HG02642 (cell line): ENCODE measurements around the gene ARSG.

Experiments used
- ATAC-seq: cut with Tn5 transposase; IDR thresholded peaks from one replicate; pipeline ENCODE4 v1.9.1; 2021; ENCODE audit warnings: mild to moderate bottlenecking; ENCODE audit not compliant: unreplicated experiment, poor library complexity

The ARSG gene

DNA sequence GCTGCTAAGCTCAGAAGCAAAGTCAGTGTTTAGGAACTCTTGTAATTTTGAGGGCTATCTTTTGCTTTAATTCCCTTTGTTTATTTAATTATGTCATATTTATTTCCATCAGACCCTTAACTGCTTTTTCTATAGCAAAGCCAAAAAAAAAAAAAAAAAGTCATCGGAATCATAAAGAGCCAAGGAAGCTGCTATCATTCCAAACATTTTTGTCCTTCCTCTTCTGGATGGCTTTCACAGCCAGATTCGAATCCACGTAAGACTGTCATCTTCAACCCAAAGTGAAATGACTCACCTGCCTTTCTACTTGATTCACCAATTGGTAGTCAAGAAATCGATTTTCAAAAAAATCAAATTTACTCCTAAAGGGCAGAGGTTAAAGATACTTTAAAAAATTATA is 127.6 kb downstream of the ARSG start:
- no peak for ATAC-seq

DNA sequence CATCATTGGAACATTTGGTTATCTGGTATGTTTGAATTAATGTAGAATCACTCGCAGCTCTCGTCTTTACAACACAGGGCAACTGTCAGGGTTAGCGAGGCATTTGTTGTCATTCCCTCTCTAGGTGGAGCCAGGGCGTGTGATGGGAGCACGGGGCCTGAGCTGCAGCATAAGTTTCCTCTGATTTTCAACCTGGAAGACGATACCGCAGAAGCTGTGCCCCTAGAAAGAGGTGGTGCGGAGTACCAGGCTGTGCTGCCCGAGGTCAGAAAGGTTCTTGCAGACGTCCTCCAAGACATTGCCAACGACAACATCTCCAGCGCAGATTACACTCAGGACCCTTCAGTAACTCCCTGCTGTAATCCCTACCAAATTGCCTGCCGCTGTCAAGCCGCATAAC is 128.8 kb downstream of the ARSG start:
- no peak for ATAC-seq

DNA sequence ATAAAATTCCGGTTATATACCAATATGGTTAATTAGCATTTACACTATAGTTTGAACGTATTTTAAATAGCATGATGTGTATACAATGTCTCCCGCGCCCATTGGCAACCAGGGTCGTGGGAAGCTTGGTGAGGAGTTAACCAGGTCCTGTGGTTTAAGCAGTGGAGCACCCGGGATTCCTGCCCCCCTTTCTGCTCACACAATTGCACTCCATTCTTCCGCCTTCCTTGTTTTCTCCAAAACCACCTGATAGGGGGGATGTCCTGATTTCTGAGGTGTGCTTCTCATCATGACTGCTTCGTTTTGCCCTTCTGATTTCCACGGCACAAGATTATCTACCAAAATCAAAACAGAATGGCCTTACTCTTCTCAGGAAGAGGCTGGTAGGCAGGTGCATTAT is 130.2 kb downstream of the ARSG start:
- ATAC-seq, result no peak

DNA sequence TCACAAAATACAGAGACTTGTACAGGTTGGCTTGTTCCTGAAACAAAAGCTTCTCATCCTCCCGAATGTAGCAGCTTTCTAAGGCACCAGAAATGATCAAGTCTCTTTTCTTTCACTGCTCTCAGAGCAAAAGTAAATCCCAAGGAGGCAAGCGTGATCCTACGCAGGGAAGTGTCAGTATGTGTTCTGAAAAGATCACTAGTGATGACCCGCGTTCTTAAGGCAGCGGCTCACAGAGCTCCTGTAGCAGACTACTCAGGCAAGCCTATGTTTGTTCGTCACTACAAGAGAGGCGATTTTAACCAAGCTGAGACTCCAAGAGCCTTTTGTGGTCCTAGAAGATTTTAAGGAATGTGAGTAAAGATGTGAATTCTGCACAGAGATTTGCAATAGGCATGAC is 131.5 kb downstream of the ARSG start:
- ATAC-seq, result no peak

DNA sequence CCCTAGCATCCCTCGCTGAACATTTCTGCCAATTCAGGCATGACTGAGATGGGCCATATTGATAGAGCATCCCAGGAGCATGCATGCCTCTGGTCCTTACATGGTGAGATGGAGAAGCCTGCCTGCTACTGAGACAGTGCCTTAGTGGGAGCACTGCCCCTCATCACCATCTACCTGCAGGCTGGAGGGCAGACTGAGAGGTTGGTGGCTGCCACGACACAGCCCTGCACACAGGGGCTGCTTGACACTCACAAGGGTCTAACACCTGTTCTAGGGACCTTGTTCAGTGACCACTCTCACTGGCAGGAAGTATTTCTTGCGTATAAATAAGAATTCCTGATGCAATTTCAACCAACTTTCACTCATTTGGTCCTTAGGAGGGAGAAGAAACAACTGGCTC is 132.0 kb downstream of the ARSG start:
- no peak for ATAC-seq

DNA sequence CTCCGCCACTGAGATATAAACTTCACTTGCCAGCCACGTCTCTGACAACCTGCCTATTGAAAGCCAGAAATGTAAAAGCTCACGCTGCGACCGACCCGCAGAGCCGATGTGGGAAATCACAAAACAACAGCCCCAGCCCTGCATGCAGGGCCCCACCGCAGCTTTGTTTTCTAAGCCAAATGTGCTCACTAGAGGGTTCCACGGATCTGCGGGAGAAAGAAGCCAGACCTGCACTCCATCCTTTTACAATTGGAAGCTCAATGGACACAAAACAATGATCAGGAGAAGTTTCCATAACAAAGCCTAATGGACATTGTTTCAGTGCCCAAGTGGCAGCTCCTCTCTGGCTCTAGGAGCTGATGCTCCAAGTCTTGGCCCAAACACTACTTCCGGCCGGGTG is 132.9 kb downstream of the ARSG start:
- ATAC-seq, result no peak

DNA sequence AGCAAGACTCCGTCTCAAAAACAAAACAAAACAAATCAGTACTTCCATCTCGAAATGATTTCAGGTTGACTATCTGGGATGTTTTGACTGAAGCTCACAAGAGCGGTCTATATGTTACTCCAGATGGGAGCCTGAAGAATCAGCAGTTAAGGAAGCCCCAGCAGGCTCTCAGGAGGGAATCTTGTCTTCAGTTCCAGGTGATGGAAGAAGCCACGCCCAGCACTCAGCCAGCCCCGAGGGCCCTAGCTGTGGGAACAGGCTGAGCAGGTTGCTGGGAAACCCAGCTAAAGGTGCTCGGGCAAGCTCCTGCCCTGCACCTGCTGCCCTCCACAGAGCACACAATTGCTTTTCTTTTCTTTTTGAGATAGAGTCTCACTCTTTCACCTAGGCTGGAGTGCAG is 133.6 kb downstream of the ARSG start:
- no peak for ATAC-seq

DNA sequence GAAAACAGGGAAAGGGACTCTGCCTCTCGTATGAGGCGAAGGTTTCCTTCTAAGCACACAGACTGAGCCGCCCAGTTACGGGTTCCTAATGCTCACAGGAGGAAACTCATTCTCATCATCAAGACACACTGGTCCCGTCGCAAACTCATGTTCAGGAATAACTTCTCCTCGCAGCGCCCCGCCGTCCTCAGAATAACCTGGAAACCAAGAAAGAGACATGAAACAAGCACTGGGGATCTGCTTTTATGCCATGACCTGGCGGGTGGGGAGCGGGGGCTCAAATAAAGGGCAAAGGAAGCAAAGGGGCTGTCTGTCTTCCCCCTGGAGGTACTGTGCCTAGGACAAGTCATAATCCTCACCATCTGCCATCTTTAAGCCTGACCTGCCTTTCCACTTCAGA is 134.7 kb downstream of the ARSG start:
- no peak for ATAC-seq

DNA sequence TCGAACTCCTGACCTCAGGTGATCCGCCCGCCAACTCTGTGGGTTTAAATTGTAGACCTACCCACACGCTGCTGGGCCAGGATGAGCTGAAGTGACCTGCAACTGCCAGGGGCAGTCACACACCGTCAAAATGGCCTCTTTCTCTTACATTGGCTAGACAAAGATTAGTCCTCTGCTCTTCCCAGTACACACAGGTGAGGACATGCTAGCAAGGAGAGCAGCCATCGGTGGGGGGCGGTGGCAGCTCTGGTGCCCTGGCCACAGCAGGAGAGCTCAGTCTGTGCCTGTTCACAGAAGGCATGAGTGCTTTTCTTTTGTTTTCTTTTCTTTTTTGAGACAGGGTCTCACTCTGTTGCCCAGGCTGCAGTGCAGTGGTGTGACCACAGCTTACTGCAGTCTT is 136.3 kb downstream of the ARSG start:
- ATAC-seq, result no peak

DNA sequence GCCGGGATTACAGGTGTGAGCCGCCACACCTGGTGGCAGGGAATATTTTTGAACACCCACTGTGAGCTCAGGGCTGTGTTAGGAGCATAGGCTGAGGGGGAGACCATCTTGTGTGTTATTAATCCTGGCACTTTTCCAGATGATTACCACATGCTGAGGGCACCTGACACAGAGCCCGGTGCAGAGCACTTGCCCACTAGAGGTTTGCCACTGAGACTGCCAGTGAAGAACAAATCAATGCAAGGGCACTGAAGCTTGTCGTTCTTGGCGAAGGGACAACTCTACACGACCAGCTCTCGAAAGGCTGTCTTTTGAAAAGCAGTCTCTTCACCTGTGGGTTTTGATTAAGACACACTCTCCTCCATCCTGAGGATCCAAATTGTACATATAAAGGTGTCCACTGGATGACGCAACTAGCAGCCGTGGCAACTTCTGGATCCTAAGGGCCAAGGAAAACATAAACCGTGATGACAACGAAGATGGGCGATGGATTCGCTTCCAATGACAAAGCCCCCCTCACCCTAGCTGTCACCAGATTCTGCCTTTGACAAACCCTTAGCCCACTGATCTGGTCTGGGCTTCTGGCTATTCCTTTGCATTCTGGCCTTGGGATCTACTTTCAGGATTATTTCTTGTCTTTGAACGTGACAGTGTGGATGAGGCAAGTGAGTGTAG is 137.3 kb downstream of the ARSG start:
- no peak for ATAC-seq

DNA sequence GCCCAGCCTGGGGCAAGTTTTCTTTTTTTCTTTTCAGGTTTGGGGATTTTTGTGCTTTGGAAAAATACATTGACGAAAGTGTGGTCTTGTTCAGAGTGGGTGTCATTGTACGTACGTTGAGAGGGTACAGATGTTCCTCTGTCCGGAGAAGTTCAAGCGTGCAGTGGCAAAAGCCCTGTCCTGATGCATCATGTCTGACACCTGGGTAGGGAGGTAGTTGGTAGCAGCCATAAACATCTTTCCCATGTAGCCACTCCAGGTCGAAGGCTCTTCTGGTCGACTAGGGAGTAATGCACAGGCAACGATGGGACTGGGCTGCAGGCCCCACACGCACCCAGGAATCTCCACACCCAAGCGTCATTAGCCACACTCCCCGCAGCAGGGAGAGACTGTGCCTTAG is 138.6 kb downstream of the ARSG start:
- ATAC-seq, result no peak

DNA sequence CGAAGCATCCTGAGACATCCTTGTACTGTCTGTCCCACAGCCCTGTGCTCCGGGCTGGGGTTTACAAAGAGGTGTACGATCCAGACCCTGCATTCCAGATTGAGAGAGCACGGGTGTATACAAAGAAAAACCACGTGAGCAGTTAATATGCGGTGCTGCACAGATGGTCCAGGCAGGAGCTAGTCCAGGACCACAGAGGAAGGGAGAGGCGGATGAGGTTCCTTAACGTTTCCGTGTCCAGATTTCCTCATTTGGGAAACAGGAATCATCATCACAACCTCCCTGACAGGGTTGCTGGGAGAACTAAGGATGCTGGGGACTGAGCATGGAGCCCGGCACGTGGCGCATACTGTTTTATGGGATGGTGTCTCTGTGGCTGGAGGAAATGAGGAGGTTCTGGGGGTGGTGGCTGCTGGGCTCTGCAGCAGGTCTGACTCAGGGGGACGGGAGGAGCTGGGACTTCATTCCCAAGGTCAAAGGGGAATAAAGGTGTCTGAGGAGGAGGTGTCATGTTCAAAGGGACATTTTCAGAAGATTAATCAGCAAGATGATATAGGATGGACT is 139.8 kb downstream of the ARSG start:
- ATAC-seq, result no peak

DNA sequence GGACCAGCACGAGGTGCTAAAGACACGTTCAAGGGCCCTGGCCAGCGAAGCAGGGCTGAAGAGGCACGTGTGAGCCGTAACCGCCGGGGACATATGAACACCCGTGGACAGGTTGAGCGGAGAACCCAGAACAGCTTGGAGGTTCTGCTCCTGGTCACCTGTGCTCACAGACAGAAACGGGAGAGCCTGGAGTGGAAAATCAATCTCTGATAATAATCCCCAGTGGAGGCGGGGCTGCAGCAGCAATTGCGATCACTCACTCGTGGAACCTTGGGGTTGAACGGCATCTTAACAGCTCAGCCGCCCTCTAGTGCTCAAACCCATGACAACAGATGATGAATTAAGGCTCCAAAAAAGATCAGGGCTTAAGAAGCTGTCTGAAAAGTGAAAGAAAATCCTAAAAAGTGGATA is 140.4 kb downstream of the ARSG start:
- ATAC-seq, result no peak

DNA sequence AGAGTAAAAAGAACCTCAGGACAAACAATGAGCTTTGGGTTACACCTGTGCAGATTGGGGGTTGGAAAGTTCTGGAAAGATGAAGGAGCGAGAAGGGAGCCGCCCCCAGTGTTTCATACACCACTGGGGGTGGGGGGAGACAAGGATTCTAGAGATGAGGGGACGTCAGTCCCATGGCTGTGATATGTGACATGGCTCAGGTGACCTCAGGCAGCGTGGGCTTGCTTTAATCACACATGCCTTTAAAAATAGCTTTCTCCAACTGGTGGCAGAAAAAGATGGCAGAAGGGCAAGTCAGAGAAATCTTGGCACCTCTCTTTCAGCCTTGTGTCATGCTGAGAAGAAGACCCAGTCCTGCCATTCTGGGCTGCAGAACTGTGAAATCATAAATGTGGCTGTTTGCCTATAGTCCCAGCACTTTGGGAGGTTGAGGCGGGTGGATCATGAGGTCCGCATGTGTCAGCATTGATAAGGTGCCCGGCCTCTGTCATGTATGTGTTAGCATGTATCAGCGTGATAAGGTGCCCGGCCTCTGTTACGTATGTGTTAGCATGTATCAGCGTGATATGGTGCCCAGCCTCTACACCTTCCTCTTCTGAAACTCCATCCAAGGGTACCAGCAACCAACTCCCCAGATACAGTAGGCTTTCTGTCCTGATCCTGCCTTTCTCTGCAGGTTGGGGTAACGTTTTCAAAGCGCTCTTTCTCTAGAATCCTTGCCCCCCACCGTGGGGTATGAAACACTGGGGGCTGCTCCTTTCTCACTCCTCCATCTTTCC is 141.0 kb downstream of the ARSG start:
- ATAC-seq, result no peak

DNA sequence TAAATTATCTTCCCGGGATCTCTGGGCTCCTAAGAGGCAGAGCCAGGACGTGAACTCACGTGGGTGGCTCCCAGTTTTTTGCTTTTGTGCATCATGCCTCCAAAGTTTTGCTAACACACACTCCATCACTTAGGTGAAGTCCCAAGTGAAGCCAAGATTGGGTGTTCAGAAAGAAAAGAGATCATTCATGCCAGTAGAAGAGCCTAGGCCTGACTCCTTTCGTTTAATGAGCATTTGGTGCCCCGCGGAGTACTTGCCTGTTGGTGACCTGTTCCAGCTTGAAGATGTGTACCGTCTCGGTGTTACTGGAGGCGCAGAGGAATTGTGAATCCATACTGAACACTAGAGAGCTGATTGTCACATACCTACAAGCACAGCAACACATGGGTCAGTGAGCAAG is 141.9 kb downstream of the ARSG start:
- no peak for ATAC-seq

DNA sequence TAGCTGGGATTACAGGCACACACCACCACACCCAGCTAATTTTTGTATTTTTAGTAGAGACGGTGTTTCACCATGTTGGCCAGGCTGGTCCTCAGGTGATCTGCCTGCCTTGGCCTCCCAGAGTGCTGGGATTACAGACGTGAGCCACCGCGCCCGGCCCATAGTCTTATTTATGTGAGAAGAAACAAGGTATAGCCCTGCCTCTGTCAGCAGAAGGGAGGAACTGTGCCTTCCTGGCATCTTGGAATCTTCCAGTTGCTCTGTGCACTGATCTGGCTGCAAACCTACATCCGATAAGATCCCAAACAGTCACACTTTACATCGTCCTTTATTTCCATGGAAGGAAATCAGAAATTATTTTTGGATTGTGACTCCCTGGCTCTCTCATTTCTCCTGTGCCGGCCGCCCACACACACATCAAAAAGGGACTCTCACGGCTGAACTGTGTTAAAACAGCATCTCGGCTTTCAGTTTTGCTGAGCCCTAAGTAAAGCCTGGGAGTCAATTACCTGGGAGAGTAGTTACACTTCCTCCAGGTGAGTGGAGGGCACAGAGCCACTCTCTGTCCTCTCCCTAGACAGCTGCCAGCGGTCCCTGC is 142.7 kb downstream of the ARSG start:
- no peak for ATAC-seq

DNA sequence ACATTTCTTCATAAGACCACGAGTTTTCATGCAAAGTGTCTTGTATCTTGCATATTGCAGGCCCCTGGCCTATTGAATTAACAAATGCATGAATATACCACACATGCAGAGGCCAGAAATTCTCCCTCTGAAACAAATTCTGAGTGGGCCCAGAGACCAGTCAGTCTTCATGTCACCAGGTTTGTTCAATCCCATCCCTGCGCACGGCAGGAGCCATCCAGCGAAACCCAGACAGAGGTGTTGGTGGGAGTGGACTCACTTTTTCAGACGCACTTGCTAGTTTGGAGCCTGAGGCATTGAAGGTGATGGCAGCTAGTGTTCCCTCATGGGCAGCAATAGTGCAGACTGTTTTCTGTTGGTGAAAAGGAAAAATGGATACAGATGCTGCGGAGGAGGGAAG is 144.1 kb downstream of the ARSG start:
- no peak for ATAC-seq

DNA sequence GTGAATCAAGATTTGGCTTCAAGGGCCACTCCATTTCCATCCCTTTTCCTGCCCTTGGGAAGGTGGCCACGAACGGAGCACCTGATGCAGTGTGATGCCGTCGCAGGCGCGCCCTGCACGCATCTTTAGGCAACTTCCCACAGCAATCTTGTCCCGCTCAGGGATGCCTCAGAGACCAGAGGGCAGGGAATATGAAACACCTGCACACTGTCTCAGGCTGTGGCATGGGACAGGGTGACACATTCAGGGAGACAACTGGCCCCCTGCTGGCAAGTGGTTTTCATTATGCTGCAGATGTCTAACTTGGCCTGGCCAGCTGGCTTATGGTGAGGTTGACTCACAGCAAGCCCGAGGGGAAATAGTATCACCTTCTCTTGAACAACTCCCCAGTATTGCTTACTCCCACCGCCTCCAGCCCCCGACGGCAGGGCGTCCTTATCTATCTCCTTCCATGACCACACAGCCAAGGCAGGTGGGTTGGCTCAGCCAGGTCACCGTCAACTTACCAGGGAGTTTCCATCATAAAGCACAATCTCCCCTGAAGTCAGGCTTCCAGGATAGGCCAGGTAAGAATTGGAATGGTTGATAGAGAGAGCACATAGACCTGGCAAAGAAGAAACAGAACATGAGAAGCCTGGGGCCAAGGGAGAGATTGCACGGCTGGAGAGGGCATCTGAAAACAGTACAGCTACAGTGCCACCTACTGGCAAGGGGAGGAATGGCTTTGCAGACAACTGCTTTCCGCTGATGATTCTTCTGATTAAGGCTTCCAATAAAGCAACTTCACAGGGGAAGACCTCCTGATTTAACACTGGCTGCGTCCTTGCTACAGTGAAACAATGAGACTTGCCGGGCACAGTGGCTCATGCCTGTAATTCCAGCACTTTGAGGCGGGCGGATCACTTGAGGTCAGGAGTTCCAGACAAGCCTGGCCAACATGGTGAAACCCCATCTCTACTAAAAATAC is 144.9 kb downstream of the ARSG start:
- ATAC-seq, result peak; percentile 55

DNA sequence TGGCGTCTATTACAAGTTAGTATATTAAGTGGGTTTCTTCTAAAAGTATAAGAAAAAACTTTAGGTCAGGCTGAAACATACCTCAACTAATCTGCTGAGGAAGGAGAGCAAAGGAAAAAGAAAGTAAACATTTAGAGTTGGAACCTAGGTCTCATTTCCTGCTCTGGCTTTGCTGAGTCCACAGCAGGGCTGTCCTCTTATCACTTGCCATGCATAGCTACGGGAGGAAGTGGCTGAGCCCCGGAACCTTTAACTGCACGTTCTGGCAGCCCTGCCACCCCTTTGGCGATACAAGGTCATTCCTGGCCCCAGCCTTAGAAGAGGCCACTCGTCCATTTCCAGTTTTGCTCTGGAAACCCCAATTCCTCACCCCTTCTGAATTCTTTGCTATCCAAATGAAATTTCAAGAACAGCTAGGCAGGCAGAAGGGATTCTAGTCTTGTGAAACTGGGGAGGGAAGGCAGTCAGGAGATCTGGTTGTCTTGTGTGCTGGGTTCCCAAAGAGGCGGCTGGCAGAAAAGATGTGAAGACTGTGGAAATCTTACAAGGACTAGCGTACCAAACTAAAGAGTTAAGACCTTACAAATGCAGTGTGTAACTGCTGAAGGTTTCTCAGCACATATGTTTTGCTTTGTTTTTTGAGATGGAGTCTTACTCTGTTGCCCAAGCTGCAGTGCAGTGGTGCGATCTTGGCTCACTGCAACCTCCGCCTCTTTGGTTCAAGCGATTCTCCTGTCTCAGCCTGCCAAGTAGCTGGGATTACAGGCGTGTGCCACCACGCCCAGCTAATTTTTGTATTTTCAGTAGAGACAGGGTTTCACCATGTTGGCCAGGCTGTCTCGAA is 146.9 kb downstream of the ARSG start:
- ATAC-seq, result peak; percentile 67
